Right renal pelvis (tissue), 4 donors: ENCODE data around the gene RNF13. TPM values are rescaled to one million over a fixed set of nuclear protein-coding genes. Genes with fewer than 3 reads are reported as not detected.
"Not testable (repeated sequence)": the region's sequence is repeated elsewhere in the genome, so short reads cannot be mapped to it uniquely, and the experiment has no call there.

Source experiments
- DNase-seq, 4 donors: peaks; one replicate each; pipeline ENCODE4 v3.0.0-alpha.2; 2013; ENCODE audit warnings: low read depth in 4 of 4, low spot score in 3 of 4, missing footprints in 1 of 4
- polyA plus RNA-seq, 4 donors: library from polyadenylated mRNA; unstranded; fragments of 120-200 nt; gene quantifications; one replicate each; pipeline ENCODE4 v1.2.1, GENCODE V29; 2013; ENCODE audit not compliant: insufficient read length in 4 of 4

RNF13 gene
- polyA plus RNA-seq, 4 donors: 88.3 to 112 (median 110) TPM

DNA sequence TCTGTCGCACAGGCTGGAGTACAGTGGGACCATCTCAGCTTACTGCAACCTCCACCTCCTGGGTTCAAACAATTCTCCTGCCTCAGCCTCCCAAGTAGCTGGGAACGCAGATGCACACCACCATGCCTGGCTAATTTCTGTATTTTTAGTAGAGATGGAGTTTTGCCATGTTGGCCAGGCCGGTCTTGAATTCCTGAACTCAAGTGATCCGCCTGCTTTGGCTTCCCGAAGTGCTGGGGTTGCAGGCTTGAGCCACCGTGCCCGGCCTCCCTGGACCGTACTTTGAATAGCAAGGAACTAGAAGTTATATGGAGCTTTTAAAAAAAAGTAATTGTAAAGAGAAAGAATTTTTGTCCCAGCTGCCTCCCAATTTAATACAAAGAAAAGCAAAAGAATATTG lies 12.3 kb upstream of the RNF13 start:
- no peak for DNase-seq

DNA sequence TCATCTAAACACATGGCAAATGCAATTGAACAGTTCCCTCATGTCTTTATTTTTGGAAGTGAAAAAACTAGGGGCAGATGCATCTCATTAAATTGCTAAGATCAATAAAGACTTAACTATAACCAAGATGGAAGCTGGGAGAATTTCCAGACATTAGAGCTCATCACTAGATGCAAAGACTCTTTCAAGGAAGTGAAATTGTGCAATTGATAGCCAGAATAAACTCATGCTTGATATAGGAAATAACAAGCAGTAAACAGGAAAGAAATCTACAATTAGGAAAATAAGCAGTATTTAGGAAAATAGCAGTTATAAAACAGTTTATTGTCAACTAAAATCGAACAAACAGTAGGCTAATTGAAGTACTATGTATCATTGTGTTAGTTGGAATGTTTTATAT lies 11.8 kb upstream of the RNF13 start:
- no peak for DNase-seq

DNA sequence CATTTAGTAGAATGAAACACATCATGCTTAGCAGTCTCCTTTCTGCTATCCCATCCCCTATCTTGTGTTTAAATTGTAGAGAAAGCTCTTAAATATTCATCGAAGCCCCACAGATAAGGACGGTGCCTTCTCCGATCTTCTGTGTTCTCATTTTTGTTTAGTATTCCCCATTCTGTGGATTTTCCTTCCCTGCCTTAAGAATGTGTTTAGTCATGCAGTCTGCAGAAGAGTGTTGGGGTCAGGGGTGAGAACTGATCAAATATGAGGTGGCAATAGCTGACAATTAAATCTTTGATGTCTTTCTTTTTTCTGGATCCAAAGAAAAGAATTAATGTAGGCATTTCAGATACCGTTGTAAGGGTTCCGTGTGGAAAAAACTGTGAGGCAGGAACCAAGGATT lies 11.4 kb upstream of the RNF13 start:
- DNase-seq: no peak

DNA sequence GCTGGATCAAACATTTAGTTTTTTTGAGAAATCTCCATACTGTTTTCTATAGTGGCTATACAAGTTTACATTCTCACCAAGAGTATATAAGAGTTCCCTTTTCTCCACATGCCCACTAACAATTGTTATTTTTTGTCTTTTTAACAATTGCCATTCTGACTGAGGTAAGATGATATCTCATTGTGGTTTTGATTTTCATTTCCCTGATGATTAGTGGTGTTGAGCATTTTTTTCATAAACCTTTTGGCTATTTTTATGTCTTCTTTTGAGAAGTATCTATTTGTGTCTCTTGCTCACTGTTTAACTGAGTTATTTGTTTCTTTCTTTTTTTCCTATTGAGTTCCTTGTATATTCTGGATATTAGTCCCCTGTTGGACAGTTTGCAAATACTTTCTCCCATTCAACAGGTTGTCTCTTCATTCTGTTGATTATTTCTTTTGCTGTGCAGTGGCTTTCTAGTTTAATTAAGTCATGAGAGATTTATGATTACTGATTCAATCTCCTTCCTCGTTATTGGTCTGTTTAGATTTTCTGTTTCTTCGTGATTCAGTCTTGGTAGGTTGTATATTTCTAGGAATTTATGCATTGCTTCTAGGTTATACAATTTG lies 6.7 kb upstream of the RNF13 start:
- no peak for DNase-seq

DNA sequence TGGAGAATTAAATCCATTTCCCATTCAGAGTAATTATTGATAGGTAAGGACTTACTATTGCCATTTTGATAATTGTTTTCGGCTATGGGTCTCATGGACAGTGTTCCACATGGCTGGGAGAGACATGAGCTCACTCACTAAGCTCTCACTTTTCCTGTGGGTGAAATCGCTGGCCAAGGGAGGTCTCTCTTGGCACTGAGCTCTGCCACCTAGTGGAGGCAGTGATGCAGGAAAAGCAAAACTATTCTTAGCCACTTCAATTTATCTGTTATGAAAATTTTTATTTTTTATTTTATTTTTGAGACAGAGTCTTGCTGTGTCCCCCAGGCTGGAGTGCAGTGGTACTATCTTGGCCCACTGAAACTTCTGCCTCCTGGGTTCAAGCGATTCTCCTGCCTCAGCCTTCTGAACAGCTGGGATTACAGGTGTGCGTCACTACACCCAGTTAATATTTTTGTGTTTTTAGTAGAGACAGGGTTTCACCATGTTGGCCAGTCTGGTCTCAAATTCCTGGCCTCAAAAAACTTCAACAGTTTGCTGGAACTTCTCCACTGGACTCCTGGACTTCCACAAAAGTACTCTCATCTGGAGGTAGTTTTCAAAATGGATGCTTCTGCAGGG lies 4.7 kb upstream of the RNF13 start:
- peak; percentile 31 to 57 (median 36) for DNase-seq

DNA sequence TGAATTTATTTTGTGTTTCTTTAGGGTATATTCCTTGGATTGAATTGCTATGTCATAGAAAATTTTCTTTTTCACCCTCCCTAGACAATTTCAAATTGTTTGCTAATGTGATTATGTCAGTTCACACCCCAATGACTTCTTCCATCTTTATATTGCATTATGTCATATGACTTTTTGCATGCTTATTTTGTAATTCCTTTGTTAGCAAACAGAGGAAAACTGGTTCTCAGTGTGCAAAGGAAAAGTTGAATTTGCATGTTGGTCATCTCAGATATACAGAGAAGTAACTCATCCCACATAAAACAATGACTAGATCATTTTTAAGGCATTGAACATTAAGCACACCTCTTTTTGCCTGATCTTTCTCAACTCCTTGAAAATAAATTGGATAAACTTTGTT lies 3.3 kb upstream of the RNF13 start:
- DNase-seq: no peak

DNA sequence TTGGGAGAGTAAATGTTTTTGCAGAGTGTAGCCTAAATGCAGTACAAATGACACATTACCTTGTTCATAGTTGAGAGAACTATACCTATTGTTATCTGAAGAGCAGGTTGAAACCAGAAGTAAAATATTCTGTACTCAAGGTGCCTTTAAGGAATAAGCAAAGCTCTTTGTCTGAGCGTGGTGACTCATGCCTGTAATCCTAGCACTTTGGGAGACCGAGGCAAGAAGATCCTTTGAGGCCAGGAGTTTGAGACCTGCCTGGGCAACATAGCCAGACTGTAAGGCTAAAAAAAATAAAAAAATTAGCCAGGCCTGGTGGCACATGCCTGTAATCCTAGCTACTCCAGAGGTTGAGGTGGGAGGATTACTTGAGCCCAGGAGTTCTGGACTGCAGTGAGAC lies 2.2 kb upstream of the RNF13 start:
- no peak for DNase-seq

DNA sequence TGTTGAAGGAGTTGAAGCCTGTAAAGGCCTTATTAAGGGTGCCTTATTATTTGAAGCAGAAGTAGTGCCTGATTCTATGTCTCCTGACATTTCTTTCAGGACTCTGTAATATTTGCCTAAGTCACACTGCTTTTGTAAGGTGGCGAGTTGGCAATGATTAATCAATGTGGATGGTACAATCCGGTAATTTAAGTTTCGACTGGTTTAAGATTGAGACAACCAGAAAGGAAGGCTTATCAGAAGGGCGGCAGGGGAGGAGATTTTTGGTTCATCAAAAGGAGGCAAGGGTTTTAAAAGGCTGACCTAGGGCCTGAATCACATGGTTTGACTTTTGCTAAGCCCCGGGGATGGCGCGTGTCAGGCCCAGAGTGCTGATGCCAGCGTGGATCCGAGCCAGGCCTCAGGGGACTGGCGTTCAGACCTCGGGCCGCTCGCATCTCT lies 830 bp upstream of the RNF13 start:
- DNase-seq: peak in 2 of 4 donors; percentile 4 to 12

DNA sequence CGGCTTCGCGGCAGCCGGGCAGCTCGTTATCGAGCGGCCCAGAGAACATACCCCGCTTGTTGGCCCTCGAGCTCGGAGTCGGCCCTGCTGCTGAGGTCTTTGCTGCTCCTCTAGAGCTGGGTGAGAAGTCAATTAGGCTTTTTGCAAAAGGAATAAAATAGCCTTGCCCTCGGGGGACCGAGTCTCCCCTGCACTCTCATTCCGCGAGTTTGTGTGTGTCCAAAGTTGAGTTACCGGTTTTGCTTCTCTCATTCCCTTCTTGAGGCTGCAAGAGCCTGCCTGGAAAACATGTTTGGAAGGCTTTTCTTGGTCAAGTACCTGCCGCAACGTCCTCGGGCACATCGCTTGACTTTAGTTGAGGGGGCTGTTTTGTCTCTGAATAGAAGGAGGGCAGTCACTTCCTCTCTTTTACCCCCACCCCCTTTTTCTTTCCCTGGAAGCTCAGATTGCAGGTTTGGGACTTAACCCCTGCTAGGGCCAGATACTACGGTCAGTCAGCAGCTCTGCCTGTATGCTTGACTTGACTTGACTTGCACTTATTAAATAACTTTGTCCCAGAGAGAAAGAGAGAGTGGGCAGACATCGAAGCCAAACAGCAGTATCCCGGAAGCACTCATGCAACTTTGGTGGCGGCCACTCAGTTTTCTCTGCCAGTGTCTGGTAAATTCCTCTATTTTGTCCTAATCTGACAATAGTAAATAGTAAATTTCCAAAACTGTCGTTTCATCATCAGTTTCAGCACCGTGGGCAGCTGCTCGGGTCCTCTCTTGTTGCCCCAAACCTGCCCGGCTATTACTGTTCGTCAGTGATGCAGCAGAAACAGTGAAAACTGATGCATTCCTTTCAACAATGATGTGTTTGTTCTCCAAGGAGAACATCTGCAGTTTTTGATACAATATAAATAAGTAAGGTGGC lies 609 bp downstream of the RNF13 start:
- DNase-seq: peak in 3 of 4 donors; percentile 12 to 33 (median 30)

DNA sequence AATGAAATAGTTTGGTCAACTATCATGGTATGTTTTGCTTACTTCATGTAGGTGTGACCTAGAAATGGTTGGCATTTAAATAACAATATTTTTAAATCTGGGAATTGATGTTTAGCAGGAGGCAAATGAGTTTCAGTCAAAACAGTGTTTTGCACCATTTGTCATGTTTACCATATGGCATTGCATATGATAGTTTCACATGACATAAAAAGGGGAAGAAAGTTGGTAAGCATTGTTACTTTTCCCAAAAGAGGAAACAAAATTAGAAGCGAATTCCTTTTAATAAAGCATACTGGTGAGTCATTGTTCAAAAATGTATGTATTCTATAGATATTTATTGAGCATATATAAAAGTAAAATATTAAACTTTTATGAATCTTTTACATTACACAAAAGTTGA lies 2.3 kb downstream of the RNF13 start:
- no peak for DNase-seq

DNA sequence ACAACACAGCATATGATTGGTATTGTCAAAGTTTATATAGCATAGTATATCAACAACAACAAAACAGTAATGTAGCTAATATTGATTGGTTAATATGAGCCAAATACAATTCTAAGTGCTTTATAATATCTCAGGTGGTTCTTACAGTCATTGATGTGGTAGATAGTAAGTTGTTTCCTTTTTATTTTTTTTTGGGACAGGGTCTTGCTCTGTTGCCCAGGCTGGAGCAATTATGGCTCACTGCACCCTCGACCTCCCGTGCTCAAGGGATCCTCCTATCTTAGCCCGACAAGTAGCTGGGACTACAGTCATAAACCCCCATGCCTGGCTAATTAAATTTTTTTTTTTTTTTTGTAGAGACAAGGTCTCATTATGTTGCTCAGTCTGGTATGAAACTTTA lies 2.7 kb downstream of the RNF13 start:
- DNase-seq: no peak

DNA sequence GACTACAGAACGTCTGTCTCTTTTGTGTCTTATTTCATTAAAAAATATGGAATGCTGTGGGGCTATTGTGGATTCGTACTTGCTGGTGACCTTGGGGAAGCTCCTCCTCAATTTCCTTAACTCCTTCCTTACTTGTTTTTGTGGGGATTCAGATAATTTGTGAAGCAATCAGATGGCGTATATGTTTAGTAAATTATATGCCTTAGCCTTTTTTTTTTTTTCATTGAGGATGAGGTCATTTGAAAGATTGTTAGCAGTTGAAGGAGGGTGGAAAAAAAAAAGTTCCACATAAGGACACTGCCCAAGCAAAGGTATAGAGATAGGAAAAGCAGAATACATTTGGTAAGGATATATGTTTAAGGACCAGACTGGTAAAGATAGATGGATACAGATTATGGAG lies 3.3 kb downstream of the RNF13 start:
- no peak for DNase-seq

DNA sequence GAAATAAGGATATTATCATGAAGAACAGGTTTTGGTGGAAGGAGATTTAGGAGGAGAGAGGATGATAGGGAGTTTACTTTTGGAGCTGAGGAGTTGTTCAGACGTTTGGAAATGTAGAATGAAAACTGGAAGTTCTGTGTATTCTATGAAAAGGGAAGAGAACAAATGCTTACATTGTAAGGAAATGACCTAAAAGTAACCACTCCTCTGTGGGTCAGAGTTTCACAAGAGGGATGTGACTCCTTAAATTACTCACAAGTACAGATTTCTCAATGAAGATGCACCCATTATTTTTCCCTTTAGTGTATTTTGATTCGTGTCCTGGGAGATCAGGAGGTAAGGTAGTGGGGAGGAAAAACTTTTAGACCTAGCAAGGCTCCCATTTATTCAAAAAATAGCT lies 4.0 kb downstream of the RNF13 start:
- DNase-seq: no peak

DNA sequence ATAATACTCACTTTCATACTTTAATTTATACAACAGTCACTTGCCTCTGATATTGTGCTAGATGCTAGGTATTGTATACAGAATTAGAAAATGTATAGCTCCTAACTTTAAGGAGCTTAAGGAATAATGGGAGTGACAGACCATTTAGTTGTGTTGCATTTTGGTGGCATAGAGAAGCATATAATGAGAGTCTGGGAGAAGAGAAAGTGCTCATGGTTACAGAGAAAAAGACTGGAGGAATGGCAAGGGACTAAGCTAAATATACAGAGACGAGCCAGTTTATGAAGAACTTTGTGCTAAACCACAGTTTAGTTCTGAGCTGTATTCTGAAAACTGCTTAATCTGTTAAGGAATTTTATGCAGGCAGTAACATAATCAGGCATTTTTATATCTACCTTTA lies 6.4 kb downstream of the RNF13 start:
- DNase-seq: no peak

DNA sequence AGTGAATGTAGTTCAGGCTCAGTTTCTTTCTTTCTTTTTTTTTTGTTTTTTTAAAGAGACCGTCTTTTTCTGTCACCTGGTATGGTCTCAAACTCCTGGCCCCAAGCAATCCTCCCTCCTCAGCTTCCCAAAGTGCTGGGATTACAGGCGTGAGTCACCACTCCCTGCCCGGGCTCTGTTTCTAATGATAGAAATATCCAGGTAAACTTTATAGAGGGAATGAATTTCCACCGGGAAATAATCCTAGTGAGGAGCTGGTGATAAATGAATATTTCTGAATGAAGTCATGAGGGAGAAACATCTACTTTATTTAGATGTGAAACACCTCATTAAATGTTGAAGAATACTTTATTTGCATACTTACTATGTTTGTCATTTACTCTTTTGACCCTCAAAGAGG lies 7.2 kb downstream of the RNF13 start:
- DNase-seq: no peak

DNA sequence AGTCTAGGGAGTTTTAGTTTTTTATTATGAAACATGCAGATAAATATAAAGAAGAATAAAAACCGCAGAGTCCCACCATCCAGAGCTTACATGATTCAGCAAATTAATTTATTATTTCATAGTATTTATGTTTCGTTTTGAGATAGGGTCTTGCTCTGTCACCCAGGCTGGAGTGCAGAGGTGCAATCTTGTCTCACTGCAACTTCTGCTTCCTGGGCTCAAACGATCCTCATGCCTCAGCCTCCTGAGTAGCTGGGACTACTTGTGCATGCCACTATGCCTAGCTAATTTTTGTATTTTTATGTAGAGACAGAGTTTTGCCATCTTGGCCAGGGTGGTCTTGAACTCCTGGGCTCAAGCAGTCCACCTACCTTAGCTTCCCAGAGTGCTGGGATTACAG lies 13.6 kb downstream of the RNF13 start:
- DNase-seq: no peak

DNA sequence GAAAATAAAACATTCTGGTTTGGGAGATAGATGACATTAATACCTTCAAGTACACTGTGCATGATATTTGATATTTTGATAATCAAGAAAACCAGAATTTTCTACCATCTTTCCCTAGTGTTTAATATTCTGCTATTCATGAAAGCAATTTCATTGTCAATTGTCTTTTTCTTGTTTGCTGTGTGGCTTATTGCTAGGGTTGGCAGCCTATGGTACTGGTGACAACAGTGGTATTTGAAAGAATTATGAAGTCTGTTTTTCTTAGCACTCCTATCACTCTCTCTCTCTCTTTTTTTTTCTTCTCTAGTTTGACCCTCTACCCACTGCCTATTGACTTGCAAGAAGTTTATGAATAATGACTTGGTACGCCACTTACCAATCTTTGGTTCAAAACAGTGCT lies 15.4 kb downstream of the RNF13 start:
- no peak for DNase-seq

DNA sequence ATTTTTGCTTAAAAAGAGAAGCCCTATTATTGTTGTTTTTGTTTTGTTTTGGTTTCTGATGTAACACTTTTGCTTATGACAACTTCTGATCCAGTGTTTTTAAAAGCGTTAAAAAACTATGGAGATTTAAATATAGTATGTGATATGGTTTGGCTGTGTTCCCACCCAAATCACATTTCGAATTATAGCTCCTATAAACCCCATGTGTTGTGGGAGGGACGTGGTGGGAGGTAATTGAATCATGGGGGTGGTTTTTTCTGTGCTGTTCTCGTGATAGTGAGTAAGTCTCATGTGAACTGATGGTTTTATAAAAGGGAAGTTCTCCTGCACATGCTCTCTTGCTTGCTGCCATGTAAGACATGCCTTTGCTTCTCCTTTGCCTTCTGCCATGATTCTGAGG lies 16.6 kb downstream of the RNF13 start:
- DNase-seq: not testable (repeated sequence)

DNA sequence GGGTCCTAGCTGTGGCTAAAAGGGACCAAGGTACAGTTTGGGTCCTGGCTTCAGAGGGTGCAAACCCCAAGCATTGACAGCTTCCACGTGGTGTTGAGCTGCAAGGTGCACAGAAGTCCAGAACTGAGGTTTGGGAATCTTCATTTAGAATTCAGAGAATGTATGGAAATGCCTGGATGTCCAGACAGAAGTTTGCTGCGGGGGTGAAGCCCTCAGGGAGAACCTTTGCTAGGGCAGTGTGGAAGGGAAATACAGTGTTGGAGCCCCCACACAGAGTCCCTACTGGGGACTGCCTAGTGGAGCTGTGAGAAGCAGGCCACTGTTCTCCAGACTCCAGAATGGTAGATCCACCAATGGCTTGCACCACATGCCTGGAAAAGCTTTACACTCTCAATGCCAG lies 17.9 kb downstream of the RNF13 start:
- DNase-seq: no peak

DNA sequence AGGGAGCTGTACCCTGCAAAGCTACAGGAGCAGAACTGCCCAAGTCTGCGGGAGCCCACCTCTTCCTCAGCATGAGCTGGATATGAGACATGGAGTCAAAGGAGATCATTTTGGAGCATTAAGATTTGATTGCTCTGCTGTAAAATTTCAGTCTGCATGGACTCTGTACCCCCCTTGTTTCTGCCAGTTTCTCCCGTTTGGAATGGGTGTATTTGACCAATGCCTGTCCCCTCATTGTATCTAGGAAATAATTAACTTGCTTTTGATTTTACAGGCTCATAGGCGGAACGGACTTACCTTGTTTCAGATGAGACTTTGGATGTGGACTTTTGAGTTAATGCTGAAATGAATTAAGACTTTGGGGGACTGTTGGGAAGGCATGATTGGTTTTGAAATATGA lies 18.3 kb downstream of the RNF13 start:
- no peak for DNase-seq

DNA sequence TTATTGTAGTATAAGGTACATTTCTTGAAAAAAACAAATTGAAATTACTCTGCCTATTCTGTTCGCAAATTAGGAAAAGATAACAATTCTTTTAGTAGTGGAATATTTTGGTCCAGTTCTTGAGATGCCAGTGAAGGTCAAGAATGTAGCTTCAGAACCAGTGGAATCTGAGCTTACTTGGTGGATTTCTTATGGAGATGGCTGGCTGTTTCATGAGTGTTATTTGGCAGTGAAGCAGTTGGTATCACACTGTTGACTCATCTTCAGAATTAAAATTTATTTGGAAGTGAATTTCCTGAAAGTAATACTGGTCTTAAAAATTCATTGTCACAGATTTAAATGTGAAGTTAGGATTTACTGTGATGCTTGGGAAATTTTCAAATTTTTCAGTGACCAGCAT lies 19.1 kb downstream of the RNF13 start:
- no peak for DNase-seq

DNA sequence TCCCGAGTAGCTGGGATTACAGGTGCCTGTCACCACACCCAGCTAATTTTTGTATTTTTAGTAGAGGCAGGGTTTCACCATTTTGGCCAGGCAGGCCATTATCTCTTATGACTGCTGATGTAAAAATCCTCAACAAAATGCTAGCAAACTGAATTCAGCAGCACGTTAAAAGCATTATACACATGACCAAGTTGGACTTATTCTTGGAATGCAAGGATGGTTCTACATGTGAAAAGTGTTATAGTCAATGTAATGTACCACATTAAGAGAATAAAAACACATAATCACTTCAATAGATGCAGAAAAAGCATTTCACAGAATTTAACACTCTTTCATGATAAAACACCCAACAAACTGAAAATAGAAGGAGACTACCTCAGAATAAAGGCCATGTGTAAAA lies 20.2 kb downstream of the RNF13 start:
- no peak for DNase-seq
